Cardiac fibroblast (primary cell): ENCODE data around the gene GRIK1.

Experiments used
- DNase-seq, 2 donors: peaks; one replicate each; pipeline versions ENCODE4 v3.0.0 to v3.0.0-alpha.2; 2010; ENCODE audit warnings: low read depth in 2 of 2
- H3K4me3 ChIP-seq, 2 donors: replicated peaks in 1 of 2; 1 replicate in 1 of 2; 2 replicates in 1 of 2; pipeline ENCODE4 v1.5.1; 2011; ENCODE audit warnings: low read depth in 2 of 2, low read length in 2 of 2, mild to moderate bottlenecking in 2 of 2, moderate library complexity in 1 of 2
- TF ChIP-seq, protein P1 (sequence below): IDR thresholded peaks from one replicate; pipeline ENCODE4 v1.5.1; 2011; ENCODE audit warnings: low read depth, mild to moderate bottlenecking, low read length, inconsistent platforms

The GRIK1 gene

DNA sequence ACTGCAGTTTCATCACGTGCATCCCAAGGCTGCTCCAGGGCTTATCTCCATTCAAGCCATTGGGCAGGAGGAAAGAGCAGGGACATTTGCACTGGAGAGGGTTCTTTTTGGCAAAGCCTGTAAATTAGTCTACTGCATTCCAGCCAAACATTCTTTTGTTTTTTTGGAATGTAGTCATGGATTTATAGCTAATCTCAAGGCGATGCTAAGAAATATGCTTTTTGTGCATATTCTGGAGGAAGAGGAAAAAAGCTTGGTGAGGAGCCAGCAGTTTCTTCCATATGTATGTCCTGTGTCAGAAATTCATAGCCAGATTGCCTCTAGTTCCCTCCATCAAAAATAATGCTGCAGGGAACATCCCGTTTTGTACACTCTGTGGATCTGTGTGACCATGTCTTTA lies 419.6 kb downstream of the GRIK1 start:
- TF ChIP-seq, protein P1, sequence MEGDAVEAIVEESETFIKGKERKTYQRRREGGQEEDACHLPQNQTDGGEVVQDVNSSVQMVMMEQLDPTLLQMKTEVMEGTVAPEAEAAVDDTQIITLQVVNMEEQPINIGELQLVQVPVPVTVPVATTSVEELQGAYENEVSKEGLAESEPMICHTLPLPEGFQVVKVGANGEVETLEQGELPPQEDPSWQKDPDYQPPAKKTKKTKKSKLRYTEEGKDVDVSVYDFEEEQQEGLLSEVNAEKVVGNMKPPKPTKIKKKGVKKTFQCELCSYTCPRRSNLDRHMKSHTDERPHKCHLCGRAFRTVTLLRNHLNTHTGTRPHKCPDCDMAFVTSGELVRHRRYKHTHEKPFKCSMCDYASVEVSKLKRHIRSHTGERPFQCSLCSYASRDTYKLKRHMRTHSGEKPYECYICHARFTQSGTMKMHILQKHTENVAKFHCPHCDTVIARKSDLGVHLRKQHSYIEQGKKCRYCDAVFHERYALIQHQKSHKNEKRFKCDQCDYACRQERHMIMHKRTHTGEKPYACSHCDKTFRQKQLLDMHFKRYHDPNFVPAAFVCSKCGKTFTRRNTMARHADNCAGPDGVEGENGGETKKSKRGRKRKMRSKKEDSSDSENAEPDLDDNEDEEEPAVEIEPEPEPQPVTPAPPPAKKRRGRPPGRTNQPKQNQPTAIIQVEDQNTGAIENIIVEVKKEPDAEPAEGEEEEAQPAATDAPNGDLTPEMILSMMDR: no peak
- peak in 1 of 2 donors; percentile 61 for DNase-seq
- no peak overlapping the region for H3K4me3 ChIP-seq

DNA sequence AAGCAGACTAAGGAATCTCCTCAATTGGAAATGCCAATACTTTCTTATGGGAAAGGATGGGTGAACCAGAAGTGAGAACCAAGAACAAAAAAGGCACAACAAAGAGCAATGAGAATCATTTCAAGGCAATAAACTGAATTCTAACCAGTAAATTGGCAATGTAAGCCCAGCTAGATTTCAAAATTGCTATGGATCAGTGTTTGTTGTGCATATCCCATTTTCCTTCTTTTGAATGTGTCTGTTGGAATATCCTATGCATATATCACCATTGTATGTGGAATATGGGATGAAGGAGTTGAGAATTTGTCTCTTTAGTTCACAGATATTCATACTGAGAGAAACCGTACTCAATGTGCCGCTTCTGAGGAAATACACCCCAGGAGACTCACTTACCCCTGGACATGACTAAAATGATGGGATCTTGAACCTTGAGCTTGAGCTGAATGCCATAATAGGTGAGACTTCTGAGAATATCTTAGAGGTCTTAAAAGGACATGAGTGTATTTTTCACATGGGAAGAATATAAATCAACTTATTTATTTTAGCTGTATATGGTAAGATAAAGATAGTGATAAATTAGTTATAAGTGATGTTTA lies 425.0 kb downstream of the GRIK1 start:
- TF ChIP-seq, protein P1: no peak
- DNase-seq: no peak
- no peak overlapping the region for H3K4me3 ChIP-seq

DNA sequence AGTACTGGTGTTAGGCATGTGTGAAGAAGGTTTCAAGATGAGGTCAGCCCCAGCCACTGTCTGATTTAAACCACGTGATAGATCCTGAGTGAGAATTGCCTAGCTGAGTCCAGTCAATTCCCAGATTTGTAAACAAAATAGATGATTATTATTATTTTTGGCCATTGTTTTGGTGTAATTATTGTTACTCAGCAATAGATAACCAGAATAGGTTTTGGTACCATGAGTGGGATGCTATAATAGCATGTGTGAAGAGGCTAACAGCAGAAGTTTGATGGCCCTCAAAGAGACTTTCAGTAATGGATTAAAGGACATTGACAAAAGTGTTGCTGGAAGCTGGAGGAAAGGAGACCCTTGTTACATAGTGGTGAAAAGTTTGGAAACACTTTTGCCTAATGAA lies 426.3 kb downstream of the GRIK1 start:
- DNase-seq: no peak
- TF ChIP-seq, protein P1: no peak
- H3K4me3 ChIP-seq: no peak overlapping the region

DNA sequence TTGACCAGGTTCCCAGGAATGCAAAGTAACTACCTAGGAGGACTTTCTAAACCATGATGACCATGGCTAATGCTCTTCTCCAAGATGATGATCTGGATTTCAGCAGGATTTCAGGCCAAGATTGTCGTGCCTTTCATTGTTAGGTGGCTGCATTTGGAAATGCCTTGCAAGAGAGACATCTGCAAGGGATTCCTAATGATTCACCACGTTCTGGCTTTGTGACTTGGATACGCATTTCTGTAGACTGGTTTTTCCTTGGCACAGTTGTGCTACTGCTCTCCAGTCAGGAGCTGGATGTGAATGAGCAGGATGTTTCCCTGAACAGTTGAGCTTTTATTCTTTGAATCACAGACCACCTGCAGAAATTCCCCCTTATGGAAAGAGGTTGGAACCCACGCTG lies 428.7 kb downstream of the GRIK1 start:
- TF ChIP-seq, protein P1: no peak
- H3K4me3 ChIP-seq: no peak overlapping the region
- no peak for DNase-seq

DNA sequence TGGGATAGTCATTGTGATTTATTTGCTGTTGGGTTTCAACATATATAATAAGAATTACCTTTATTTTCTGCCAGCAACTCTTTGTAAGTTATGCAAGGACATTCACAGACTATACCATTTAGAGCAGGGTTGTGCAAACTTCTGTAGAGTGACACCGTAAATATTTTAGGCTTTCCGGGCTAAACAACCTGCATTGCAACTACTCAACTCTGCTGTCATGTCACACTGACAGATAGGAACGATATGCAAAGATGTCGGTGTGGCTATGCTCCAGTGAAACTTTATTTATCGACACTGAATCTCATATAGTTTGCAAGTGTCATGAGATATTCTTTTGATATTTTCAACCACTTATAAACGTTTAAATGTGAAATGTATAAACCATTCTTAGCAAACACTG lies 430.7 kb downstream of the GRIK1 start:
- TF ChIP-seq, protein P1: no peak
- no peak for DNase-seq
- no peak overlapping the region for H3K4me3 ChIP-seq

DNA sequence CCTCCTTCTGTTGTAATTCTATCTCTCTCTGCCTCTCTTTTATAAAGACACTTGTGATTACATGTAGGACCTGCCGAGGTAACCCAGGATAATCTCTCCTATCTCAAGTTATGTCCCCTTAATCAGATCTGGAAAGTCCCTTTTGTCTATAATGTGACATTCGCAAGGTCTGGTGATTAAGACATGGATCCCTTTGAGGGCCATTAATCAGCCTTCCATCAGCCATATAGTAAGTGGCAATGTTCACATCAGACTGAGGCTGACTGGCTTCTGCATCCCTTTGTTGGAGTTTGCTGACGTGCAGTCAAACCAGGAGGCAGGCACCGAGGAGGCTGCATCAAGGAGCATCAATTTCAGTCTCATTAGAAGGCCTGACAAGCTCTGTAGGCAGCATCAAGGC lies 431.5 kb downstream of the GRIK1 start:
- TF ChIP-seq, protein P1: no peak
- H3K4me3 ChIP-seq: no peak overlapping the region
- no peak for DNase-seq

DNA sequence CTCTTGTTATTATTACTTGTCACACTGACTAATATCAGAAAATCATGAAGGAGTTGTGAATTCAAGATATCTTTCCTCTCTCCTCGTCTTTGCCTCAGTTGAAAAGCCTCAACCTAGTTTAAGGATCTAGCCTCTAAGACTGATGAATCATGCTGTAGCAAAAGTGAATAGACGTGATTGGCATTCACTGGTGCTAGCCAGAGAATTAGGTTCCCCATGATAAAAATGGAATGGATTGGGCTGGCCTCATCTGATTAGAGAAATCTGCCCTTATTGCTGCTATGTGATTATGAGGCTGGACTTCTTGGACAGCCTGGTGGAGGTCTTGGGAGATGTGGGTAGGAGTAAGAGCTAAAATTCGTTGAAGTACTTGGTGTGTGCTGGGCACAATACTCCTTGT lies 432.8 kb downstream of the GRIK1 start:
- no peak overlapping the region for H3K4me3 ChIP-seq
- TF ChIP-seq, protein P1: no peak
- peak in 1 of 2 donors; percentile 19 for DNase-seq
